Stimulated activated CD8-positive, alpha-beta memory T cell treated with anti-CD3 and anti-CD28 coated beads, Interleukin-4, amount 100 ng/mL, for 4 hours (primary cell): ENCODE measurements around the gene ATXN7L1.

Experiments
- DNase-seq, 2 donors: peaks; one replicate each; pipeline ENCODE4 v3.0.0-alpha.2; 2020; ENCODE audit warnings: low read depth in 2 of 2, low spot score in 1 of 2

ATXN7L1 gene

GRCh38 chr7:105876091-105876963 lies at the start of gene ATXN7L1:
ATXN7L1 (minus strand) TSS chr7:105876599; CDS start chr7:105876558, 41 bp downstream.
- DNase-seq = peak; percentile 69 to 77

GRCh38 chr7:105926131-105926530 lies 49.7 kb upstream of the ATXN7L1 start:
- no peak for DNase-seq

GRCh38 chr7:105924945-105925344 lies 48.5 kb upstream of the ATXN7L1 start:
- DNase-seq = no peak

- DNase-seq = no peak
These were observed 44.4 kb upstream of the ATXN7L1 start for GRCh38 chr7:105920766-105921165.

GRCh38 chr7:105917659-105918058 lies 41.3 kb upstream of the ATXN7L1 start:
- no peak for DNase-seq

GRCh38 chr7:105916603-105917002 lies 40.2 kb upstream of the ATXN7L1 start:
- no peak for DNase-seq

GRCh38 chr7:105913947-105914346 lies 37.5 kb upstream of the ATXN7L1 start:
- no peak for DNase-seq

GRCh38 chr7:105911961-105912575 lies 35.7 kb upstream of the ATXN7L1 start:
- DNase-seq = no peak

GRCh38 chr7:105910172-105910571 lies 33.8 kb upstream of the ATXN7L1 start:
- DNase-seq = no peak

- DNase-seq = no peak
These were observed 33.3 kb upstream of the ATXN7L1 start for GRCh38 chr7:105909742-105910141.

GRCh38 chr7:105907129-105907846 lies 30.9 kb upstream of the ATXN7L1 start:
- no peak for DNase-seq

- DNase-seq = no peak
These were observed 30.3 kb upstream of the ATXN7L1 start for GRCh38 chr7:105906695-105907094.

GRCh38 chr7:105905910-105906568 lies 29.6 kb upstream of the ATXN7L1 start:
- DNase-seq = no peak

- DNase-seq = no peak
These were observed 29.0 kb upstream of the ATXN7L1 start for GRCh38 chr7:105905209-105905909.

- DNase-seq = no peak
These were observed 27.7 kb upstream of the ATXN7L1 start for GRCh38 chr7:105904064-105904463.

GRCh38 chr7:105902325-105902911 lies 26.0 kb upstream of the ATXN7L1 start:
- no peak for DNase-seq

- DNase-seq = no peak
These were observed 21.6 kb upstream of the ATXN7L1 start for GRCh38 chr7:105897999-105898398.

GRCh38 chr7:105896407-105896911 lies 20.1 kb upstream of the ATXN7L1 start:
- DNase-seq = no peak

GRCh38 chr7:105894131-105894530 lies 17.7 kb upstream of the ATXN7L1 start:
- no peak for DNase-seq

GRCh38 chr7:105892387-105892786 lies 16.0 kb upstream of the ATXN7L1 start:
- no peak for DNase-seq
